Uterus (tissue), 4 donors: ENCODE data around the gene KIAA1755. TPM values are rescaled to one million over a fixed set of nuclear protein-coding genes. Genes with fewer than 3 reads are reported as not detected.
"Not testable (repeated sequence)": the region's sequence is repeated elsewhere in the genome, so short reads cannot be mapped to it uniquely, and the experiment has no call there.

Source experiments
- DNase-seq, 2 donors: peaks; one replicate each; pipeline ENCODE4 v3.0.0-alpha.2; 2019 to 2020
- H3K27ac ChIP-seq, 2 donors: fragments of 200-600 bp; sonication (generic); 1 replicate in 1 of 2; 2 replicates in 1 of 2; pipeline ENCODE4 v1.5.1; 2016 to 2018
- H3K27me3 ChIP-seq, 2 donors: fragments of 200-600 bp; sonication (generic); one replicate each; pipeline ENCODE4 v1.5.1; 2018 to 2019; ENCODE audit warnings: control low read depth in 1 of 2
- H3K36me3 ChIP-seq, 2 donors: fragments of 200-600 bp; sonication (generic); one replicate each; pipeline ENCODE4 v1.5.1; 2019; ENCODE audit warnings: control low read depth in 1 of 2
- H3K4me1 ChIP-seq, 2 donors: fragments of 200-600 bp; sonication (generic); one replicate each; pipeline ENCODE4 v1.5.1; 2018 to 2019; ENCODE audit warnings: control low read depth in 1 of 2
- H3K4me3 ChIP-seq, 2 donors: fragments of 200-600 bp; sonication (generic); 1 replicate in 1 of 2; 2 replicates in 1 of 2; pipeline ENCODE4 v1.5.1; 2018 to 2019; ENCODE audit warnings: mild to moderate bottlenecking in 1 of 2
- H3K9me3 ChIP-seq, 2 donors: fragments of 200-600 bp; sonication (generic); one replicate each; pipeline ENCODE4 v1.5.1; 2019; ENCODE audit warnings: control low read depth in 1 of 2
- POLR2A ChIP-seq, 2 donors: fragments of 450-650 bp; IDR thresholded peaks; one replicate each; pipeline ENCODE4 v1.6.1; 2016; ENCODE audit warnings: antibody characterized with exemption in 2 of 2, mild to moderate bottlenecking in 1 of 2, moderate library complexity in 1 of 2
- intact Hi-C: fragments of 100-400 bp; cut with DNase I; formaldehyde crosslinking; loops from one replicate; pipeline ENCODE4 v1.15.1; 2023; ENCODE audit warnings: low total_unique reads
- total RNA-seq, 4 donors: library from RNA; depleted of rRNA in 3 of 4; stranded (reverse); fragments of >200 nt in 3 of 4; gene quantifications; one replicate each; pipeline versions ENCODE4 v1.1.0 to v1.2.4, GENCODE V29; 2014 to 2023
- TF ChIP-seq, protein P1 (sequence below), 4 experiments: fragments of 200-600 bp in 2 of 4; fragments of 450-650 bp in 2 of 4; sonication (generic) in 2 of 4; IDR thresholded peaks; one replicate each; pipeline ENCODE4 v1.5.1; 2016 to 2019; ENCODE audit warnings: antibody characterized with exemption in 4 of 4, mild to moderate bottlenecking in 2 of 4, moderate library complexity in 1 of 4
- donor health status: DM: yes; HTN: yes; CAD: no.

Gene KIAA1755
- total RNA-seq, 4 donors from 2014 or later, result 5.3 to 47.6 (median 15.7) TPM

DNA sequence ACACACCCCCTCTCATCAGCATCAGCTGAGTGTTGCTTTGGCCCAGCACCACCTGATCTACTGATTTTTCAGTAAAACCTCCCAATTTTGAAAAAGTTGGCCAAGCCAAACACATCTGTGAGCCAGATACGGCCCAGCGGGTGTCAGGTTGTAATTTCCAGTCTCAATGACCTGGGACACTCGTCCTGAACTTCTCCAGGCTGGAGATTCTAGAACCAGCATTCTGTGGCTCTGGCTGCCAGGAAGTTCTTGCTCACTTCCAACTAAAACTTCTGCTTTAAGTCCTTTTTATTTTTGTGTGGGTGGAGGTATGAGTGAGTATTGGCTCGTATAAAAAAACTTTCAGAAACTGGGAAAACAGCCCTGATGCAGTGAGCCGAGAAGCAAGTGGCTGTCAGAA, 5.1 kb downstream of the KIAA1755 start:
- H3K36me3 ChIP-seq, result no peaks in the 10 kb centered on the region
- H3K4me3 ChIP-seq, result no peak overlapping the region
- no peak for TF ChIP-seq POLR2A (IDR thresholded peaks at IDR 0.05)
- TF ChIP-seq, protein P1, sequence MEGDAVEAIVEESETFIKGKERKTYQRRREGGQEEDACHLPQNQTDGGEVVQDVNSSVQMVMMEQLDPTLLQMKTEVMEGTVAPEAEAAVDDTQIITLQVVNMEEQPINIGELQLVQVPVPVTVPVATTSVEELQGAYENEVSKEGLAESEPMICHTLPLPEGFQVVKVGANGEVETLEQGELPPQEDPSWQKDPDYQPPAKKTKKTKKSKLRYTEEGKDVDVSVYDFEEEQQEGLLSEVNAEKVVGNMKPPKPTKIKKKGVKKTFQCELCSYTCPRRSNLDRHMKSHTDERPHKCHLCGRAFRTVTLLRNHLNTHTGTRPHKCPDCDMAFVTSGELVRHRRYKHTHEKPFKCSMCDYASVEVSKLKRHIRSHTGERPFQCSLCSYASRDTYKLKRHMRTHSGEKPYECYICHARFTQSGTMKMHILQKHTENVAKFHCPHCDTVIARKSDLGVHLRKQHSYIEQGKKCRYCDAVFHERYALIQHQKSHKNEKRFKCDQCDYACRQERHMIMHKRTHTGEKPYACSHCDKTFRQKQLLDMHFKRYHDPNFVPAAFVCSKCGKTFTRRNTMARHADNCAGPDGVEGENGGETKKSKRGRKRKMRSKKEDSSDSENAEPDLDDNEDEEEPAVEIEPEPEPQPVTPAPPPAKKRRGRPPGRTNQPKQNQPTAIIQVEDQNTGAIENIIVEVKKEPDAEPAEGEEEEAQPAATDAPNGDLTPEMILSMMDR (IDR thresholded peaks at IDR 0.05), result no peak
- peak overlapping the region; percentile 84 to 90 for H3K27ac ChIP-seq
- intact Hi-C loops, result no loop called here
- H3K27me3 ChIP-seq, result peaks cover 0 to 2% of the 10 kb centered on the region in 2 donors
- no peaks in the 10 kb centered on the region for H3K9me3 ChIP-seq
- peaks cover 0 to 3% of the 10 kb centered on the region in 2 donors for H3K4me1 ChIP-seq
- peak; percentile 40 to 55 for DNase-seq

DNA sequence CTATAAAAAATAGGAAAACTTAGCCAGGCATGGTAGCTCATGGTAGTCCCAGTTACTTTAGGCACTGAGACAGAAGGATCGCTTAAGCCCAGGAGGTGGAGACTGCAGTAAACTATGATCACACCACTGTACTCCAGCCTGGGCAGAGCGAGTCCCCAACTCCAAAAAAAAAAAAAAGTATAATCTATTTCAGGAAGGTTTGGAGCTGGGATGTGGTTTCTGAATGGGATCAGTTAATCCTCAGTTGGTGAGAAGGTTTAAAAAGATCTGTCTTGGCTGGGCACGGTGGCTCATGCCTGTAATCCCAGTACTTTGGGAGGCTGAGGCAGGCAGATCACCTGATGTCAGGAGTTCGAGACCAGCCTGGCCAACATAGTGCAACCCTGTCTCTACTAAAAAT, 5.9 kb downstream of the KIAA1755 start:
- H3K27ac ChIP-seq, result peak overlapping the region; percentile 84 to 90
- intact Hi-C loops, H3K4me3 ChIP-seq: not testable (repeated sequence)

DNA sequence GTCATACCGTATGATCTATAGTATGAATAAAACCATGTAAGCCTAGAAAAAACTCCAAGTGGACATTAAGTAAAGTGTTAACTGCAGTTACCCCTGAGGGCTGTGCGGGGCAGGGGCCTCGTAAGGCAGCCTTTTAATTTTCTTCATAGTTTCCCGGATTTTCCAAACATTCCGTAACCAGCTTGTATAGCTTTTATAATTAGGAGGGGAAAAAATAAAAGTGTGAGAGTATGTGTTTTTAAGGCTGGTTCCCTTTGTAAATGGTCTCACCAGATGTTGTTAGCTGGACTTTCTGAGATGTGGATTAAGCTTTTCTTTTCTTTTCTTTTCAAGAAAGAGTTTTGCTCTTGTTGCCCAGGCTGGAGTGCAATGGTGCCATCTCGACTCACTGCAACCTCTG, 7.0 kb downstream of the KIAA1755 start:
- DNase-seq, result no peak
- no peak for TF ChIP-seq POLR2A (IDR thresholded peaks at IDR 0.05)
- TF ChIP-seq, protein P1 (IDR thresholded peaks at IDR 0.05), result no peak
- intact Hi-C loops, result no loop called here
- peak overlapping the region; percentile 84 to 90 for H3K27ac ChIP-seq
- H3K9me3 ChIP-seq, result no peaks in the 10 kb centered on the region
- H3K4me1 ChIP-seq, result peaks cover 0 to 3% of the 10 kb centered on the region in 2 donors
- no peak overlapping the region for H3K4me3 ChIP-seq
- H3K27me3 ChIP-seq, result no peaks in the 10 kb centered on the region
- no peaks in the 10 kb centered on the region for H3K36me3 ChIP-seq

More for the DNA sequence above, 5.9 kb downstream of the KIAA1755 start:
- not testable (repeated sequence) for DNase-seq, H3K36me3 ChIP-seq, H3K4me1 ChIP-seq, H3K27me3 ChIP-seq, H3K9me3 ChIP-seq

DNA sequence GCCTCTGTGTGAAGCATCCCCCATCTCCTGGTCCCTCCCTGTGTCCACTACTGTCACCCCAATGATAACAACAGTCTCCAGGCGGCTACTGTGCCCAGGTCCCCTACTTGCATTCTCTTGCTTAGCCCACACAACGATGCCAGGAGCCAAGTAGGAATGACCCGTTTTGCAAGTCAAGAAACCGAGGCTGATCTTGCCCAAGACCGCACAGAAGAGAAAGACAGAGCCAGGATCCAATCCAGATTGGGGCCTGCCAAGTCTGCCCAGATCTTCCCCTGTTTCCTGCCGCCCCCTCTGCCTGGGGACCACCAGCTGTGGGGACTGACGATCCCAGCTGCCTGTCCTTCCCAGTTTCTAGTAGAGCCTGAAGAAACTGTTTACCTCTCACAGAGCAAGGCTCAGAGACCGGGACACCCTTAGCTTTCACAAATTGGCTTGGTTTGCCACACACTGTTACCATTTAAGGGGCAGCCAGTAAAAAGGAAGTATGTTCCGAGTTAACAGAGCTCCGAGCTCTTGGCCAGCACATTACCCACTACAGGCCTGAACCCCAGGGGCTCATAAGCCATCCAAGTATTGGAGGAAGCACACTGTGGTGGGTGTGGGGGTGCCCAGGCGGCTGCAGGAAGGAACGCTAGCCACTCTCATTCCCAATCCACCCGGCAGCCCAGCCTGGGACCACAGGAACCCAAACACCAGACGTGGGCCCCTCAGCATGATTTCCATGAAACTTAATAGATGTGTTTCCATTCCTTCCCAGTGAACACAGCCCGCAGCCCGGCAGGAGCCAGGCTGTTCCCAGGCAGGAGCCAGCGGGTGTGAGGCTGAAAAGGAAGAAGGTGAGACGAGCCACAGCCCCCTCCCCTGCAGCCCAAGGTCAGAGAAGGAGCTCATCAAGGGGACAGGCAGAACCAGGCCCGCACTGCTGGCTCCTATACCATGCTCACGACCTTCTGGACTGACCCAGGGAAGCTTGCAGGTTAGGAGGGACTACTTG, 7.9 kb downstream of the KIAA1755 start:
- no peak for DNase-seq
- intact Hi-C loops, result no loop called here
- no peak overlapping the region for H3K4me3 ChIP-seq

DNA sequence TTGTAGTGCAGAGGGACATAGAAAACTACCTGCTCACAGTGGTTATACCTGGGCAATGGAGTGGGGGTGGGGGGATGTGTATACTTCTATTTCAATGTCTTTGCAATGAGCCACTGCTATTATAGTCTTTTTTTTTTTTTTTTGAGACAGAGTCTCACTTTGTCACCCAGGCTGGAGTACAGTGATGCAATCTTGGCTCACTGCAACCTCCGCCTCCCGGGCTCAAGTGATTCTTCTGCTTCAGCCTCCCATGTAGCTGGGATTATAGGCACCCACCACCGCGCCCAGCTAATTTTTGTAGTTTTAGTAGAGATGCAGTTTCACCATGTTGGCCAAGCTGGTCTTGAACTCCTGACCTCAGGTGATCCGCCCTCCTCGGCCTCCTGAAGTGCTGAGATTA, 9.1 kb downstream of the KIAA1755 start:
- intact Hi-C loops, H3K36me3 ChIP-seq, H3K4me1 ChIP-seq, H3K27me3 ChIP-seq, H3K9me3 ChIP-seq, H3K4me3 ChIP-seq, DNase-seq: not testable (repeated sequence)
- H3K27ac ChIP-seq, result peak overlapping the region in 1 of 2 donors; percentile 75

More for the DNA sequence above, 7.9 kb downstream of the KIAA1755 start:
- H3K27ac ChIP-seq, result peak overlapping the region; percentile 75 to 84
- H3K36me3 ChIP-seq, result no peaks in the 10 kb centered on the region
- H3K9me3 ChIP-seq, result no peaks in the 10 kb centered on the region
- H3K4me1 ChIP-seq, result peaks cover 0 to 3% of the 10 kb centered on the region in 2 donors
- TF ChIP-seq, protein P1 (IDR thresholded peaks at IDR 0.05), result no peak
- TF ChIP-seq POLR2A (IDR thresholded peaks at IDR 0.05), result no peak
- H3K27me3 ChIP-seq, result no peaks in the 10 kb centered on the region

DNA sequence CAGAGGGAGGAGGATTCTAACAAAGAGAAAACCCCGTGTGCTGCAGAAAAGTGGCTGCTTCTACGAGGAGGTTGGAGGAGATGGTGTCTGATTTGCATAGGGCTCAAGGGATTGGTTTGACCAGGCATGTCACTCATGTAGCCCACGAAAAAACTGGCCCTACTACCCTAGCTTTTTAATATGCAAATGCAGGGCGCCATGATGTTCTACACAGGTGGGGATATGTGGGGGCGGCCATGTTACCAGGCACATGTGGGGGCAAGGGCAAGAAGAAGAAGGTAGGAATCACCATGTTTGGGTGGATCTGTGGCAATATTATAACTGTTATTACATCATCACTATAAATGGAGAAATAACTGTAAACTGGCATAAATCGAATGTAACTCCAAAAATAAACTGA, 9.9 kb downstream of the KIAA1755 start:
- no peaks in the 10 kb centered on the region for H3K27me3 ChIP-seq
- TF ChIP-seq POLR2A (IDR thresholded peaks at IDR 0.05), result no peak
- TF ChIP-seq, protein P1 (IDR thresholded peaks at IDR 0.05), result no peak
- intact Hi-C loops, result no loop called here
- no peak overlapping the region for H3K4me3 ChIP-seq
- H3K4me1 ChIP-seq, result peaks cover 0 to 3% of the 10 kb centered on the region in 2 donors
- H3K27ac ChIP-seq, result peak overlapping the region in 1 of 2 donors; percentile 17
- H3K36me3 ChIP-seq, result no peaks in the 10 kb centered on the region
- H3K9me3 ChIP-seq, result no peaks in the 10 kb centered on the region
- no peak for DNase-seq
